Putamen (tissue), 1 donor: ENCODE measurements around the gene CDK13.
"Not testable (repeated sequence)": the region's sequence is repeated elsewhere in the genome, so short reads cannot be mapped to it uniquely, and the experiment has no call there.

Experiments
- DNase-seq: peaks from one replicate; pipeline ENCODE4 v3.0.0-alpha.2; 2016; ENCODE audit warnings: low spot score

Gene CDK13

DNA sequence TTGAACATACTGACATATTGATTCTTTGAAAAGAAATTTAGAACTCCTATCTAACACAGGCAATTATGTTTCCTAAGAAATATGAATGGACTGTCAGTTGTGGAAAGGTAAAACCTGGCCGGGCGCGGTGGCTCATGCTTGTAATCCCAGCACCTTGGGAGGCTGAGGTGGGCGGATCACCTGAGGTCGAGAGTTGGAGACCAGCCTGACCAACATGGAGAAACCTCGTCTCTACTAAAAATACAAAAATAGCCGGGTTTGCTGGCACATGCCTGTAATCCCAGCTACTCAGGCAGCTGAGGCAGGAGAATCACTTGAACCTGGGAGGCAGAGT, 198.2 kb downstream of the CDK13 start:
- not testable (repeated sequence) for DNase-seq

DNA sequence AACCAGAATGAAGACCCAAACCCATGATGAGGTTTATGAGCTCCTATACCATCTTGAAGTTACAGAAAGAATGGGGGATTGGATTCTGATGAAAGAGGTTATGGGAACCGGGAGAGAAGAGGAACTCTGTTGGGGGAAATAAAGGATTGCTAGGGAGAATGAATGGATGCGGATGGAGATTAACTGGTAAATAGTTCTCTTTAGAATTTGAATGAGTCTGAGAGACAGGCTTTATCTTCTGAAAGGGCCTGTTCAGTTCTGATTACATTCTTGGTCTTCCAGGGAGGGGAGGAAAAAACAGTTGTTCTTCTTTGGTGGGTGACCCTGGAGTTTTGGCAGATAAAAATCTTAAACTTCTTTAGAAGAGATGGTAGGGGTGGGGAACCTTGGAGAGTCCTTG, 198.6 kb downstream of the CDK13 start:
- DNase-seq = no peak
